ENCODE data around the gene CCDC50.

GRCh38 chr3:191382661-191383060 is 53.5 kb downstream of the CCDC50 start:
- TF ChIP-seq CTCF (optimal IDR thresholded peaks at IDR 0.05 in 1 of 3, IDR thresholded peaks at IDR 0.05 in 1 of 3, conservative IDR thresholded peaks at IDR 0.05 in 1 of 3; ENCODE audit: extremely low read depth in 1 of 3, insufficient read depth in 2 of 3, low read length in 3 of 3) (no peak), EZH2 (IDR thresholded peaks at IDR 0.05; ENCODE audit: low read length) (no peak)
